GM18858 (cell line): Measurements from ENCODE around the gene UBA52.
"Not testable (repeated sequence)": the region's sequence is repeated elsewhere in the genome, so short reads cannot be mapped to it uniquely, and the experiment has no call there.

Experiments used
- ATAC-seq: cut with Tn5 transposase; IDR thresholded peaks from one replicate; pipeline ENCODE4 v1.9.1; 2021; ENCODE audit not compliant: unreplicated experiment

Gene UBA52

GRCh38 chr19:18591735-18592385, 20.2 kb downstream of the UBA52 start:
- ATAC-seq, result no peak

GRCh38 chr19:18592732-18593131, 21.1 kb downstream of the UBA52 start:
- ATAC-seq, result not testable (repeated sequence)

- no peak for ATAC-seq
Observed at GRCh38 chr19:18593367-18594095, 21.9 kb downstream of the UBA52 start.

- ATAC-seq, result no peak
Observed at GRCh38 chr19:18594096-18594823, 22.6 kb downstream of the UBA52 start.

- ATAC-seq, result no peak
Observed at GRCh38 chr19:18594824-18595373, 23.2 kb downstream of the UBA52 start.

GRCh38 chr19:18595475-18595874, 23.8 kb downstream of the UBA52 start:
- ATAC-seq, result no peak

GRCh38 chr19:18596752-18597157, 25.1 kb downstream of the UBA52 start:
- no peak for ATAC-seq

GRCh38 chr19:18597809-18598660, 26.4 kb downstream of the UBA52 start:
- ATAC-seq, result no peak

GRCh38 chr19:18599485-18599884, 27.8 kb downstream of the UBA52 start:
- ATAC-seq, result no peak

- ATAC-seq, result not testable (repeated sequence)
Observed at GRCh38 chr19:18600692-18601397, 29.2 kb downstream of the UBA52 start.

- ATAC-seq, result no peak
Observed at GRCh38 chr19:18601875-18602274, 30.2 kb downstream of the UBA52 start.

- no peak for ATAC-seq
Observed at GRCh38 chr19:18603255-18603957, 31.7 kb downstream of the UBA52 start.

GRCh38 chr19:18603958-18604819, 32.5 kb downstream of the UBA52 start:
- ATAC-seq, result no peak

- ATAC-seq, result no peak
Observed at GRCh38 chr19:18604820-18605159, 33.1 kb downstream of the UBA52 start.

GRCh38 chr19:18605196-18605545, 33.5 kb downstream of the UBA52 start:
- no peak for ATAC-seq

- no peak for ATAC-seq
Observed at GRCh38 chr19:18605546-18606280, 34.1 kb downstream of the UBA52 start.

- ATAC-seq, result no peak
Observed at GRCh38 chr19:18606281-18607225, 34.9 kb downstream of the UBA52 start, which contains the start of gene CRLF1. Gene CRLF1 (minus strand): TSS chr19:18606799. CDS start chr19:18606656, 143 bp downstream.
